Measurements from ENCODE around the gene MBTPS1.

DNA sequence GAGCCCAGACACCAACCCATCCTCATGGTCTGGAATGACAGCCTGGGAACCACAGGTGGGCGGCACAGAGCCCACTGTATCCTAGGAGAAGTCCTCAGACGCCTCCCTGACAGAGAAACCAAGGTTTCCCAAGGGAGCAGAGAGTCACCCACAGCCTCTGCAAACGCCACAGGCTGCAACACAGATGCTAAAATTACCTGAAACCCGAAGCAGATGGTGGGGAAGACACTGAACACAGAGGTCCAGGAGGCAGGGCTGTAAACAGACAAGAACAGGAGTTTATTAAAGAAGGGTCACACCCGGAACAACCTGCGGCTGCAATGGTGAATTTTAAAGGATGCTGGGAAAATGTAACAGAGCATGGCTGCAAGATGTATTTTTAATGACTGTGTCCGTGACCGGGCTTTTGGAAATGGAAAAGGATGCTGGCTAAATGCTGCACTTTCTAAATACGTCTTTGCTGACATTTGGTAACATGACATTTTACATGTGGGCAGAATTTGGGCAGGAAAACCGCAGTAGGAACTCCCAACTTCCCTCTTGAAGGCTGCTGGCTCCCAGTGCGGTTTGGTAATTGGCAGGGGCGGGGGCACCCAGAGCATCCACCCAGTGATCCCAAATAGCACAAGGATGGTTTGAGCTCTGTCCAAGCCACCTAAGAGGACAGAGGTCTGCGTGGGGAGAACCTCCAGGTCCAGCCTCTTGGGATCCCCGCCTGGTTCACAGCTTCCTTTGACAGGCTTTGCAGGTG is 87.3 kb downstream of the MBTPS1 start:
- no peak for TF ChIP-seq POLR2AphosphoS5 (IDR thresholded peaks at IDR 0.05; ENCODE audit: low read depth, low read length)
- TF ChIP-seq POLR2A (IDR thresholded peaks at IDR 0.05; ENCODE audit: low read depth, low read length) = no peak

All from GM12891 (cell line).